RWPE1 (cell line): Measurements from ENCODE around the gene ADAMTS6.
"Not testable (repeated sequence)": the region's sequence is repeated elsewhere in the genome, so short reads cannot be mapped to it uniquely, and the experiment has no call there.

Source experiments
- CTCF ChIA-PET: fragments of 350-600 bp; sonication (Branson Sonifier 250); formaldehyde crosslinking; extraction: SDS; loops from one replicate; lab custom pipeline; 2021; lab: Yijun Ruan, JAX
- POLR2A ChIA-PET: fragments of 400-600 bp; formaldehyde crosslinking; extraction: SDS; loops from one replicate; lab custom pipeline; 2020; ENCODE audit warnings: antibody characterized with exemption; ENCODE audit not compliant: low non-redundant PET; lab: Yijun Ruan, JAX
- DNase-seq: peaks from one replicate; pipeline ENCODE4 v3.0.0; 2012; ENCODE audit warnings: low spot score
- H3K27ac ChIP-seq: fragments of 450-650 bp; 2 replicates; pipeline ENCODE4 v1.5.1; 2017
- CTCF ChIP-seq: fragments of 450-650 bp; conservative IDR thresholded peaks from 2 replicates; pipeline ENCODE4 v1.5.1; 2017; ENCODE audit warnings: low read depth, mild to moderate bottlenecking

ADAMTS6 gene

GRCh38 chr5:65327582-65327981 is 154.1 kb downstream of the ADAMTS6 start:
- DNase-seq = no peak
- H3K27ac ChIP-seq = no peak overlapping the region
- ChIA-PET POLR2A (no interaction called here), CTCF (no interaction called here)
- no peak for TF ChIP-seq CTCF

- TF ChIP-seq CTCF = no peak
- CTCF ChIA-PET = no interaction called here
- no peak for DNase-seq
- no peak overlapping the region for H3K27ac ChIP-seq
- POLR2A ChIA-PET = no interaction called here
Measured at GRCh38 chr5:65326922-65327321, 154.8 kb downstream of the ADAMTS6 start.

GRCh38 chr5:65324226-65324625 is 157.5 kb downstream of the ADAMTS6 start:
- H3K27ac ChIP-seq = no peak overlapping the region
- no peak for DNase-seq
- CTCF ChIA-PET = interaction anchor here (0.5 kb wide), 1 partner anchor 1195 kb away, joined by 3 read pairs; no protein-coding TSS in a partner anchor
- POLR2A ChIA-PET = no interaction called here
- TF ChIP-seq CTCF = 0 out of 2 replicates have a peak, but pooled peaks have one; percentile 7

- DNase-seq, POLR2A ChIA-PET: not testable (repeated sequence)
- CTCF ChIA-PET = interaction anchor here (0.5 kb wide), 1 partner anchor 1052 kb away, joined by 4 read pairs; no protein-coding TSS in a partner anchor
Measured at GRCh38 chr5:65320704-65321103, 161.0 kb downstream of the ADAMTS6 start.

GRCh38 chr5:65320250-65320649 is 161.5 kb downstream of the ADAMTS6 start:
- POLR2A ChIA-PET = no interaction called here
- DNase-seq = no peak
- H3K27ac ChIP-seq = no peak overlapping the region
- no peak for TF ChIP-seq CTCF
- CTCF ChIA-PET = no interaction called here

More at GRCh38 chr5:65320704-65321103, 161.0 kb downstream of the ADAMTS6 start:
- not testable (repeated sequence) for H3K27ac ChIP-seq

GRCh38 chr5:65307931-65308330 is 173.8 kb downstream of the ADAMTS6 start:
- no peak for DNase-seq
- CTCF ChIA-PET = interaction anchor here (0.5 kb wide), 1 partner anchor 69 kb away, joined by 4 read pairs; no protein-coding TSS in a partner anchor
- no peak for TF ChIP-seq CTCF
- H3K27ac ChIP-seq = no peak overlapping the region
- POLR2A ChIA-PET = no interaction called here

- no peak for DNase-seq
- H3K27ac ChIP-seq = no peak overlapping the region
- no peak for TF ChIP-seq CTCF
- CTCF ChIA-PET = no interaction called here
- POLR2A ChIA-PET = no interaction called here
Measured at GRCh38 chr5:65307088-65307487, 174.6 kb downstream of the ADAMTS6 start.
